Trophoblast cell (in vitro differentiated cells and primary cell): ENCODE results near the gene NDRG3.

Experiments used
- DNase-seq, 2 donors: peaks; one replicate each; pipeline ENCODE4 v3.0.0-alpha.2; 2016
- H2AFZ ChIP-seq: 2 replicates; pipeline ENCODE4 v1.6.1; 2013; ENCODE audit warnings: low read length, moderate library complexity, mild to moderate bottlenecking; ENCODE audit not compliant: insufficient read depth, poor library complexity
- H2AK5ac ChIP-seq: 2 replicates; pipeline ENCODE4 v1.6.1; 2013; ENCODE audit warnings: mild to moderate bottlenecking, low read length
- H2BK120ac ChIP-seq: 2 replicates; pipeline ENCODE4 v1.6.1; 2013; ENCODE audit warnings: low read length, mild to moderate bottlenecking, moderate library complexity; ENCODE audit not compliant: insufficient read depth, poor library complexity
- H2BK12ac ChIP-seq: 2 replicates; pipeline ENCODE4 v1.6.1; 2013; ENCODE audit warnings: mild to moderate bottlenecking, low read length, moderate library complexity
- H2BK5ac ChIP-seq: 2 replicates; pipeline ENCODE4 v1.6.1; 2013; ENCODE audit warnings: low read length, low read depth, moderate library complexity, mild to moderate bottlenecking; ENCODE audit not compliant: poor library complexity
- H3K14ac ChIP-seq: 2 replicates; pipeline ENCODE4 v1.6.1; 2013; ENCODE audit warnings: mild to moderate bottlenecking, low read length
- H3K18ac ChIP-seq: 2 replicates; pipeline ENCODE4 v1.6.1; 2013; ENCODE audit warnings: mild to moderate bottlenecking, low read length
- H3K23ac ChIP-seq: 2 replicates; pipeline ENCODE4 v1.6.1; 2013; ENCODE audit warnings: low read length
- H3K27ac ChIP-seq: 2 replicates; pipeline ENCODE4 v1.5.1; 2013; ENCODE audit warnings: low read depth, mild to moderate bottlenecking, inconsistent platforms, low read length, moderate library complexity
- H3K27me3 ChIP-seq: 2 replicates; pipeline ENCODE4 v1.6.1; 2013; ENCODE audit warnings: inconsistent platforms, mild to moderate bottlenecking, low read length, moderate library complexity; ENCODE audit not compliant: insufficient read depth
- H3K36me3 ChIP-seq, 2 experiments: 1 replicate in 1 of 2; 2 replicates in 1 of 2; pipeline ENCODE4 v1.6.1; 2013; ENCODE audit warnings: low read length in 2 of 2, mild to moderate bottlenecking in 2 of 2, moderate library complexity in 1 of 2; ENCODE audit not compliant: insufficient read depth in 2 of 2, control insufficient read depth in 1 of 2
- H3K4ac ChIP-seq: 2 replicates; pipeline ENCODE4 v1.6.1; 2013; ENCODE audit warnings: low read depth, mild to moderate bottlenecking, low read length, moderate library complexity
- H3K4me1 ChIP-seq, 2 experiments: 1 replicate in 1 of 2; 2 replicates in 1 of 2; pipeline ENCODE4 v1.6.1; 2013; ENCODE audit warnings: low read length in 2 of 2, mild to moderate bottlenecking in 2 of 2, moderate library complexity in 1 of 2; ENCODE audit not compliant: insufficient read depth in 2 of 2, control insufficient read depth in 1 of 2
- H3K4me2 ChIP-seq: 2 replicates; pipeline ENCODE4 v1.6.1; 2013; ENCODE audit warnings: inconsistent platforms, mild to moderate bottlenecking, low read length, moderate library complexity
- H3K4me3 ChIP-seq: 2 replicates; pipeline ENCODE4 v1.5.1; 2013; ENCODE audit warnings: mild to moderate bottlenecking, low read depth, low read length, inconsistent platforms
- H3K79me1 ChIP-seq: one replicate; pipeline ENCODE4 v1.6.1; 2013; ENCODE audit warnings: low read length
- H3K79me2 ChIP-seq: 2 replicates; pipeline ENCODE4 v1.6.1; 2013; ENCODE audit warnings: low read length, mild to moderate bottlenecking; ENCODE audit not compliant: control insufficient read depth, insufficient read depth, poor library complexity
- H3K9ac ChIP-seq: 2 replicates; pipeline ENCODE4 v1.6.1; 2013; ENCODE audit warnings: mild to moderate bottlenecking, low read length
- H3K9me3 ChIP-seq: 2 replicates; pipeline ENCODE4 v1.6.1; 2013; ENCODE audit warnings: low read depth, mild to moderate bottlenecking, control low read depth, inconsistent platforms, low read length; ENCODE audit not compliant: insufficient read depth
- H4K12ac ChIP-seq: 2 replicates; pipeline ENCODE4 v1.6.1; 2013; ENCODE audit warnings: low read depth, mild to moderate bottlenecking, low read length, moderate library complexity
- H4K8ac ChIP-seq: 2 replicates; pipeline ENCODE4 v1.6.1; 2013; ENCODE audit warnings: low read depth, mild to moderate bottlenecking, low read length, moderate library complexity
- H4K91ac ChIP-seq: one replicate; pipeline ENCODE4 v1.6.1; 2013; ENCODE audit warnings: low read depth, mild to moderate bottlenecking, low read length, moderate library complexity
- WGBS: extraction: QIAGEN DNeasy Blood & Tissue Kit; methylation state at CpG from one replicate; pipeline ENCODE4 v1.1.7; 2013; ENCODE audit warnings: missing lambda C conversion rate; ENCODE audit not compliant: insufficient read length, insufficient coverage; ENCODE audit errors: extremely low coverage; 5-methylcytosine and 5-hydroxymethylcytosine counted together

The NDRG3 gene

DNA sequence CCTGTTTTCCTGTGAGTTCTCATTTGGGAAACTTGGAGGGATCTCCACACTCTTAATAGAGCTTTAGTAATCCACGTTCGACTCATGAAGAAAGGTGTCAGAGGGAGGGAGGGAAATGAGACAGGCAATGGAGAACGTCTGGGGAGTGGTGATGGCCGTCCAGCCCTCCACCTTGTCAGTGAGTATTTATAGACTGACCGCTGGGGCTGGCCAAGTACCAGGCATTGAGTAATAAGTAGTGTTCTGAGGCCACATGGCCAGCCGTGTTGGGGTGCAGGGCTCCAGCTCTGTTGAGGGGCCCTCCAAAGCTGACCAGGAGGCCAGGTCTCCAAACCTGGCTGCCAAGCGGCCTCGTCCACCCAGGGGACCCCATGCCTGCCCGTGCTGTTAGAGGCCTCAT is 39.0 kb upstream of the NDRG3 start:
- H3K79me1 ChIP-seq, result no peaks in the 10 kb centered on the region
- H2BK5ac ChIP-seq, result no peak overlapping the region
- H3K4me2 ChIP-seq, result no peak overlapping the region
- no peaks in the 10 kb centered on the region for H3K79me2 ChIP-seq
- no peak overlapping the region for H3K4me3 ChIP-seq
- no peak overlapping the region for H2AK5ac ChIP-seq
- no peak overlapping the region for H3K9ac ChIP-seq
- no peak overlapping the region for H3K23ac ChIP-seq
- no peak overlapping the region for H4K12ac ChIP-seq
- no peak overlapping the region for H2AFZ ChIP-seq
- no CpG with 5 or more reads among the region's 9 CpGs for WGBS
- no peak overlapping the region for H3K4ac ChIP-seq
- no peak overlapping the region for H3K27ac ChIP-seq
- H3K36me3 ChIP-seq, result peaks cover 30 to 33% of the 10 kb centered on the region in 2 experiments
- H4K91ac ChIP-seq, result no peak overlapping the region
- no peak overlapping the region for H3K14ac ChIP-seq
- no peak overlapping the region for H2BK12ac ChIP-seq
- H3K27me3 ChIP-seq, result no peaks in the 10 kb centered on the region
- no peak overlapping the region for H3K18ac ChIP-seq
- H2BK120ac ChIP-seq, result no peak overlapping the region
- H4K8ac ChIP-seq, result no peak overlapping the region
- H3K9me3 ChIP-seq, result peaks cover 1% of the 10 kb centered on the region
- no peak for DNase-seq
- H3K4me1 ChIP-seq, result no peaks in the 10 kb centered on the region

DNA sequence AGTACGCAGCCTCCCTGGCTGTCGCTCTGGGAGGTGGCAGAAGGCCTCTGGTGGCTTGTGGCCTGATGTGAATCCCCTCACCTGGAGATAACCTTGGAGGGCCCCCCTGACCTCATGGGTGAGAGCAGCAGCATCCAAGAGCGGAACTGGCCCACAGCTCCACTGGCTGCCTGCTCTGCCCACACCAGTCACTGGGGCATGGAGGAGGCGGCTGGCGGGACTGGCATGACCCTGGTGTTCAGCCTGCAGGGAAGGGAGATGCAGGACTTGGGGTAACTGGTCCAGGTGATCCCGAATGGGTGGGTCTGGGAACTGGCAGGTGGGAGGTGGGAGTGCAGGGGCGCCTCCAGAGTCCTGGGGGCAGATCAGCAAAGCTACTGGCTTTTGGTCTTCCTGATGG is 38.2 kb upstream of the NDRG3 start:
- H2BK12ac ChIP-seq, result no peak overlapping the region
- no peak overlapping the region for H4K91ac ChIP-seq
- no peak for DNase-seq
- no peak overlapping the region for H3K4me2 ChIP-seq
- no peak overlapping the region for H3K4ac ChIP-seq
- H3K23ac ChIP-seq, result no peak overlapping the region
- no peaks in the 10 kb centered on the region for H3K27me3 ChIP-seq
- H3K9me3 ChIP-seq, result peaks cover 1% of the 10 kb centered on the region
- H2AK5ac ChIP-seq, result no peak overlapping the region
- no peak overlapping the region for H3K9ac ChIP-seq
- H3K79me1 ChIP-seq, result no peaks in the 10 kb centered on the region
- no peak overlapping the region for H2AFZ ChIP-seq
- no peak overlapping the region for H3K4me3 ChIP-seq
- no peak overlapping the region for H3K27ac ChIP-seq
- no peak overlapping the region for H3K18ac ChIP-seq
- H3K79me2 ChIP-seq, result no peaks in the 10 kb centered on the region
- no peak overlapping the region for H4K8ac ChIP-seq
- H2BK5ac ChIP-seq, result no peak overlapping the region
- no CpG with 5 or more reads among the region's 7 CpGs for WGBS
- H3K4me1 ChIP-seq, result no peaks in the 10 kb centered on the region
- H2BK120ac ChIP-seq, result no peak overlapping the region
- peaks cover 30 to 33% of the 10 kb centered on the region in 2 experiments for H3K36me3 ChIP-seq
- no peak overlapping the region for H4K12ac ChIP-seq
- H3K14ac ChIP-seq, result no peak overlapping the region

DNA sequence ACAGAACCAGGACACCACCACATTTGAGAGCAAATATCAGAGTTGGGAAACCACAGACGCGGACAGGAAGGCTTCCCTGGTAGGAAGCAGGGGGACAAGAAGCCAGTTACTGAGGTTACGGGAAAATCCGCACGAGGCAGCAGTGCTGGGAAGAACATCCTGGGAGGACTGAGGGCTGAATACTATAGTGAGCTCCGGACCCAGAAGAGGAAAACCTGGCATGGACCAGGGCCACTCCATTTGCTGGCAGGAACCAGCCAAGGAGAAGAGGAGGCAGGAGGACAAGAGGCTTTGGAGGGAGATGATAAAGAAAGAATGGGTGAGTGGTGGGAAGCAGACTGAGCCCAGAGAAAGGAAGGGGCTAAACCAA is 33.8 kb upstream of the NDRG3 start:
- DNase-seq, result no peak
- H3K4me3 ChIP-seq, result no peak overlapping the region
- H3K9ac ChIP-seq, result no peak overlapping the region
- H4K8ac ChIP-seq, result no peak overlapping the region
- no peaks in the 10 kb centered on the region for H3K79me1 ChIP-seq
- H2BK12ac ChIP-seq, result no peak overlapping the region
- no CpG with 5 or more reads among the region's 6 CpGs for WGBS
- H4K12ac ChIP-seq, result no peak overlapping the region
- no peak overlapping the region for H3K18ac ChIP-seq
- no peak overlapping the region for H2AFZ ChIP-seq
- no peak overlapping the region for H2BK120ac ChIP-seq
- no peak overlapping the region for H3K27ac ChIP-seq
- H3K36me3 ChIP-seq, result peaks cover 12 to 15% of the 10 kb centered on the region in 2 experiments
- no peaks in the 10 kb centered on the region for H3K4me1 ChIP-seq
- H3K79me2 ChIP-seq, result no peaks in the 10 kb centered on the region
- H3K23ac ChIP-seq, result no peak overlapping the region
- no peak overlapping the region for H3K4ac ChIP-seq
- no peak overlapping the region for H4K91ac ChIP-seq
- H2AK5ac ChIP-seq, result no peak overlapping the region
- H3K27me3 ChIP-seq, result no peaks in the 10 kb centered on the region
- no peak overlapping the region for H3K14ac ChIP-seq
- H2BK5ac ChIP-seq, result no peak overlapping the region
- peaks cover 1% of the 10 kb centered on the region for H3K9me3 ChIP-seq
- H3K4me2 ChIP-seq, result no peak overlapping the region

DNA sequence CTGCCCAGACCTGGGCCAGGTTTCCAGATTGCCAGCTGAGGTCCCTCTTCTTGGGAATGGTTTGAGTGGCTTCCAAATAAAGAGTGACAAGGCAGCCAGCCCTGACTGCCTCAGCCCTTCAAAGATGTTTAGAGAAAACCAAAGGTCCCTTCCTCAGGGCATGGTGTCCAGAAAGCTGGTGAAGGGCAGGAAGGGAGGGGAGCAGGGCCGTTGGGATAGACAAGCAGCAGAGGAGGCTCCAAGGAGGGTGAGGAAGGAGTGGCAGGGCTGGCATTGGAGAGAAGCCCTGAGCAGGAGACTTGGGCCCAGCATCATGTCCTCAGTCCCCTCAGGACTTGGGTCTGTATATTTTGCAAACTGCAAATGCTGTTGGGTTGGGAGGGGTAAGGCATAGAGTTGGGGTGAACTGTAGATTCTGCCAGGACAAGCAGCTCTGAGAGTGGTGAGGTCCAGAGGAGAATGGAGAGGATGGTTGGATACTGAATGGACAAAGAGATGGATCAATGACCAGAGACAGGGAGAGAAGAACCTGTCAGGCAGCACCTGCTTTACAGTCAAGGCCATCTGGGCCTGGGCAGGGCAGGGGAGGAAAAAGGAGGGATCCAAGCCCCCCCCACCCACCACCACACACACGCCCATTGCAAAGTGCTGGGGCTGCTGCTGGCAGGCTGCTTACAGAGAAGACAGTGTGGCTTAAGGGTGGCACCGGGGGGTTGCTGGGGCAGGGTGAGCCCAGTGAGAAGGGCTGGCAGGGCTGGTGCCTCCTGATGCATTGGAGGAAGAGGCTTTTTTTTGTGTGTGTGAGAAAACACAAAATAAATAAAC is 33.2 kb upstream of the NDRG3 start:
- no peak overlapping the region for H2BK5ac ChIP-seq
- H3K23ac ChIP-seq, result no peak overlapping the region
- H3K27me3 ChIP-seq, result no peaks in the 10 kb centered on the region
- H3K4me2 ChIP-seq, result no peak overlapping the region
- H3K4me1 ChIP-seq, result no peaks in the 10 kb centered on the region
- no peak overlapping the region for H2BK12ac ChIP-seq
- H3K27ac ChIP-seq, result no peak overlapping the region
- no peak overlapping the region for H4K91ac ChIP-seq
- no peak overlapping the region for H3K9ac ChIP-seq
- H3K4ac ChIP-seq, result no peak overlapping the region
- H2AFZ ChIP-seq, result no peak overlapping the region
- no peak overlapping the region for H2BK120ac ChIP-seq
- peaks cover under 1% of the 10 kb centered on the region for H3K79me1 ChIP-seq
- H2AK5ac ChIP-seq, result no peak overlapping the region
- WGBS, result no CpG with 5 or more reads among the region's 3 CpGs
- H3K18ac ChIP-seq, result no peak overlapping the region
- no peak overlapping the region for H3K4me3 ChIP-seq
- H3K79me2 ChIP-seq, result peaks cover under 1% of the 10 kb centered on the region
- H3K14ac ChIP-seq, result no peak overlapping the region
- peaks cover 6 to 9% of the 10 kb centered on the region in 2 experiments for H3K36me3 ChIP-seq
- no peak overlapping the region for H4K12ac ChIP-seq
- H4K8ac ChIP-seq, result no peak overlapping the region
- H3K9me3 ChIP-seq, result peaks cover 1% of the 10 kb centered on the region
- DNase-seq, result no peak
